HG02678 (cell line): Measurements from ENCODE around the gene SMURF2.
"Not testable (repeated sequence)": the region's sequence is repeated elsewhere in the genome, so short reads cannot be mapped to it uniquely, and the experiment has no call there.

Source experiments
- ATAC-seq: cut with Tn5 transposase; IDR thresholded peaks from one replicate; pipeline ENCODE4 v1.9.1; 2021; ENCODE audit warnings: mild to moderate bottlenecking, moderate library complexity; ENCODE audit not compliant: unreplicated experiment

Gene SMURF2

DNA sequence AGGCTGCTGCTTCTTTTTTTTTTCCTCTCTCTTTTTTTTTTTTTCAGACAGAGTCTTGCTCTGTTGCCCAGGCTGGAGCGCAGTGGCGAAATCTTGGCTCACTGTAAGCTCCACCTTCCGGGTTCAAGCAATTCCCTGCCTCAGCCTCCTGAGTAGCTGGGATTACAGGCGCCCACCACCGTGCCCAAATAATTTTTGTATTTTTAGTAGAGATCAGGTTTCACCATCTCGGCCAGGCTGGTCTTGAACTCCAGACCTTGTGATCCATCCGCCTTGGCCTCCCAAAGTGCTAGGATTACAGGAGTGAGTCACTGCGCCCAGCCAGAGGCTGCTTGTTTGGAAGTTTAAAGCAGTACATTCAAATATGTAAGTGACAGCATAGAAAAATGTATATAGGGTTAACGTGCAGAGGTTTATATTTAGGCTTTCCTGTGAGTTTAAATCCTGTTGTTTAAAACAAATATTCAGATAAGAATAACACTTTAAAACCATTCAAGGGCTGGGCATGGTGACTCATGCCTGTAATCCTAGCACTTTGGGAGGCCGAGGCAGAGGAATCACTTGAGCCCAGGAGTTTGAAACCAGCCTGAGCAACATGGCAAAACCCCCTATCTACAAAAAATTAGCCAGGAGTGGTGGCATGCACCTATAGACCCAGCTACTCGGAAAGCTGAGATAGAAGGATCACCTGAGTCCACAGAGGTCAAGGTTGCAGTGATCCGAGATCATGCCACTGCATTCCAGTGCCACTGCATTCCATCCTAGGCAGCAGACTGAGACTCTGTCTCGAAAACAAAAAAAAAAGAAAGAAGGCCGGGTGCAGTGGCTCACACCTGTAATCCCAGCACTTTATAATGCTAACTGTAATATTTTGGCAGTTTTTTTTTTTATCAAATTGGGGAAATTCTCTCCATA lies 6.0 kb upstream of the SMURF2 start:
- not testable (repeated sequence) for ATAC-seq

DNA sequence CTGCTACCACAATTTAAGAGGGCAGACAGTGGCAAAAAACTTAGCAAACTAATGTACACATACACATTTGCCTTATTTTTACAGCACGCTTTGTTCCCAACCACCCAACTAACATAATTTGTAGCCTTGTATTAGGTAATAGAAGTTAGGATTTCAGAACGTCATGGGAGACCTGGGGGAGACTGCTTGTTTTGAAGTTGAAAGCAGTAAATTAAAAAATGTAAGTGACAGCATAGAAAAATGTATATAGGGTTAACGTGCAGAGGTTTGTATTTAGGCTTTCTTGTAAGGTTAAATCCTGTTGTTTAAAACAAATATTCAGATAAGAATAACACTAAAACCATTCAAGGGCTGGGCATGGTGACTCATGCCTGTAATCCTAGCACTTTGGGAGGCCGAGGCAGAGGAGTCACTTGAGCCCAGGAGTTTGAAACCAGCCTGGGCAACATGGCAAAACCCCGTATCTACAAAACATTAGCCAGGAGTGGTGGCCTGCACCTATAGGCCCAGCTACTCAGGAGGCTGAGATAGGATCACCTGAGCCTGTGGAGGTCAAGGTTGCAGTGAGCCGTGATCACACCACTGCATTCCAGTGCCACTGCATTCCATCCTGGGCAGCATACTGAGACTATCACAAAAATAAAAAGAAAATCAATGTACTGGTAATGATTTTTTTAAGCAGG lies 2.3 kb upstream of the SMURF2 start:
- not testable (repeated sequence) for ATAC-seq

- ATAC-seq, result not testable (repeated sequence)
Observed at GRCh38 chr17:64663836-64664235, 1.7 kb upstream of the SMURF2 start.

- no peak for ATAC-seq
Observed at GRCh38 chr17:64662774-64663367, 764 bp upstream of the SMURF2 start.

- ATAC-seq, result peak; percentile 38
Observed at GRCh38 chr17:64661726-64661975, 456 bp downstream of the SMURF2 start.

GRCh38 chr17:64660978-64661725 lies 955 bp downstream of the SMURF2 start:
- ATAC-seq, result not testable (repeated sequence)

- ATAC-seq, result not testable (repeated sequence)
Observed at GRCh38 chr17:64660195-64660977, 1.7 kb downstream of the SMURF2 start.

DNA sequence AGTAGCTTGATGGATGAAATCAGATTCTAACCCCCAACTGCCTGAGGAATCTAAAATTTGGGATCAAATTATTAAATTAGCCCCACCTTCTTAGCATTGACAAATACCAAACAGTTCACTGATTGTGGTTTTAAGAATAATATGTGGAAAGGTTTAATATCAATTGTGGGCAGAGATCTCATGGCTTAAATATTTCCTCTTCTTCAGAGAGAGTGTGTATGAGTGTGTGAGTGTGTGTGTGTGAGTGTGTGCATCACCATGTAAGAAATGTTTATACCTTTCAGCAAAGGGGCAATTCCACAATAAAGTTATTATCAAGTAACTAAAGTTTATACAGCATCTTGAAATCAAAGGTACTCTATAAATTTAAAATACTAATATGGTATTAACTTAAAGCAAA lies 3.2 kb downstream of the SMURF2 start:
- ATAC-seq, result no peak

DNA sequence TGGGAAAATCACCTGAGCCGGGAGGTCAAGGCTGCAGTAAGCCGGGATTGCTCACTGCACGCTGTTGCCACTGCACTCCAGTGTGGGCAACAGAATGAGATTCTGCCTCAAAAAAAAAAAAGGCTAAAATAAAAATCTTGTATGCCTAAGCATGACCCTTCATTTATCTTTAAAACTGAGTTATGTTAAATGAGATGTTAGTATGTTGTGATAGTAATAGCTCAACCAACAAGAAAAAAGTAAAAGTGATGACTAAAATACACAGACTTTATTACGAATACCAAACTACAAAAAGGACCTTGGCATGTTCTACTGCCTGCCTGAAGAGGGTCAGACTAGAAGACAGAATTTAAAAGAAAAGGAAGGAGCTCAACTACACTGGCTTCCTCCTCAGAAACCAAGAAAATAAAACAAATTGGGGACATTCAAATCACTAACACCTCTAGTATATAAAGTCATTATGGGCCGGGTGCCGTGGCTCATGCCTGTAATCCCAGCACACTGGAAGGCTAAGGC lies 4.4 kb downstream of the SMURF2 start:
- no peak for ATAC-seq

DNA sequence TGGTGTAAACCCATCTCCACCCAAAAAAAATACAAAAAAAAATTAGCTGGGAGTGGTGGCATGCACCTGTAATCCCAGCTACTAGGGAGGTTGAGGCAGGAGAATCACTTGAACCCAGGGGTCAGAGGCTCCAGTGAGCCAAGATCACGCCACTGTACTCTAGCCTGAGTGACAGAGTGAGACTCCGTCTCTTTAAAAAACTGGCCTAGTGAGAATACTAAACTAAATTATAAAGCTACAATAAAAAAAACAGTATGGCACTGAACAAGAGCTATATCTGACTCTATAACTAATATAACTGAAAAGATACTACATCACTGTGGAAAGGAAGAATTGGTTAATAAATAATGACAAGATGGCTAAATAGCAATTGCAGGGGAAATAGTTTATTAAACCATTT lies 6.4 kb downstream of the SMURF2 start:
- no peak for ATAC-seq

DNA sequence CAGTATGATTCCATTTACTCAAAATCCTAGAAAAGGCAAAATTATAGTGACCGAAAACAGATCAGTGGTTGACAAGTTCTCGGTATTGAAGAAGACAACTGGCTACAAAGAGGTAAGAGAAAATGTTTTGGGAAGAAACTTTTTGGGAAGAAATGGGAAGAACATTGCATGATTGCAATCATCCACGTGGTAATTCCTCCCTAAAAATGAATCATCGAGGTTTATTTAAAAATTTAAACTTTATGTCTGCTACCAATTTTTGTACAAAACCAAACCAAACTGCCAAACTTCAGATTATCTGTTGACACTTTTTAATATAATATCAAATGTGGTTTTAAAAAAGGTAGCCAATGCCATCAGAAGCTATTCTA lies 8.1 kb downstream of the SMURF2 start:
- ATAC-seq, result no peak

DNA sequence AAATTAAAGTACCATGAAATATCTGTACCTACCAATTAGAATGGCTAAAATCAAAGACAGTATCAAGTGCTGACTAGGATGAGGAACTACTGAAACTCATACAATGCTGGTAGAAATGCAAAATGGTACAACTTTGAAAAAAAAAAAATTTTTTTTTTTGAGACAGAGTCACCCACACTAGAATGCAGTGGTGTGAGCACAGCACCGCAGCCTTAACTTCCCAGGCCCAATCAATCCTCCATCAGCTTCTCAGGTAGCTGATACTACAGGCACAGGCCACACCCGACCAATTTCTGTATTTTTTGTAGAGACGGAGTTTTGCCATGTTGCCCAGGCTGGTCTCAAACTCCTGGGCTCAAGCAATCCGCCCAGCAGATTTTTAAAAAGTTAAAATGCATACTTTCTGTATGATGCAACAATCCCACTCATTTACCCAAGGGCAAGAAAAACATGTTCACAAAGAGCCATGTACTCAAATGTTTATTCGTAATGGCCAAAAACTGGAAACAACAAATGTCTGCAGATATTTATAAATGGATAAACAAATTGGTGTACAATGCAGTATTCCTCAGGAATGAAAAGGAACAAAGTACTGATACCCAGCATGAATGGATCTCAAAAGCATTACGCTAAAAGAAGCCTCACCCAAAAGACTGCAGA lies 8.7 kb downstream of the SMURF2 start:
- ATAC-seq, result no peak

DNA sequence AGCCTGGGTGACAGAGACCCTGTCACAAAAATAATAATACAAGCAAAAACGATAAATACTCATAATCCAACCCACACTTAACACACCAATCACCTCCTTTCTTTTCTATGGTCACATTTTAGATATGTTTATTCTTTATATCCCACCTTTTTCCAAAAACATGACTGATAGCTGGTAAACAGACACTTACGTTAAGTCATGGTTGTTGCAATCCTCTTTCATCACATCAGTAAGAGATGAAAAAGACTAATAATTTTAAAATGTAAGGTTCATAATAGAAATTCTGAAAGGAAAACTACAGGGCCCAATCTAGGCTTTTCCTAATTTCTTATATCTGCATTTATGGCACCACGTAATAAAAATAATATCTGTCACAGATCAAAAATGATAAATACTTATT lies 10.2 kb downstream of the SMURF2 start:
- no peak for ATAC-seq

DNA sequence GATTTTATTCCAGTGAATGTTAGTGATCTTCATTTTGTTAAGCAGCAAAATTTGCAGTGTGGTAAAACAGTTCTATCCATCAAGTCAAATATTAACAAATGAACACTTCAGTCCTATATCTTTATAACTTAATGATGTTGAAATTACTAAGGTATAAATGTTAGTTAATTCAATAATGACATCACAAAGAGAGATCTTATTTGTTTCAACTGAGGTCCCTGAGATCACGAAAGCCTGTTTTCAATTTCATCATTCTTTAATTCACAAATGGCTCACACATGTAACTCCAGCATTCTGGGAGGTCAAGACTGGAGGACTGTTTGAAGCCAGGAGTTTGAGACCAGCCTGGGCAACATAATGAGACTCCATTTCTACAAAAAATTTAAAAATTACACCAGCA lies 13.9 kb downstream of the SMURF2 start:
- ATAC-seq, result no peak

DNA sequence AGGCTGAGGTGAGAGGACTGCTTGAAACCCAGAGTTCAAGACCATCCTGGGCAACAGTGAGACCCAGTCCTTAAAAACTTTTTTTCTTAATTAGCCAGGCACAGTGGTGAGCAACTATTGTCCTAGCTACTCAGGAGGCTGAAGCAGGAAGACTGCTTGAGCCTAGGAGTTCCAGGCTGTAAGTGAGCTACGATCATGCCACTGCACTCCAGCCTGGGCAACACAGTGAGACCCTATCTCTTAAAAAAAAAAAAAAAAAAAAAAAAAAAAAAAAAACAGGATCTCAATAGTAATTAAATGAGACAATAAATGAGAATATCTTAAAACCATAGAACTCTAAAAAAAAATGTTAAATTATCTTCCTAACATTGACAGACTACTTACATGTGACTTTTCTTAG lies 14.3 kb downstream of the SMURF2 start:
- ATAC-seq, result no peak

GRCh38 chr17:64639516-64639915 lies 22.6 kb downstream of the SMURF2 start:
- ATAC-seq, result no peak

- ATAC-seq, result no peak
Observed at GRCh38 chr17:64638552-64639203, 23.4 kb downstream of the SMURF2 start.

DNA sequence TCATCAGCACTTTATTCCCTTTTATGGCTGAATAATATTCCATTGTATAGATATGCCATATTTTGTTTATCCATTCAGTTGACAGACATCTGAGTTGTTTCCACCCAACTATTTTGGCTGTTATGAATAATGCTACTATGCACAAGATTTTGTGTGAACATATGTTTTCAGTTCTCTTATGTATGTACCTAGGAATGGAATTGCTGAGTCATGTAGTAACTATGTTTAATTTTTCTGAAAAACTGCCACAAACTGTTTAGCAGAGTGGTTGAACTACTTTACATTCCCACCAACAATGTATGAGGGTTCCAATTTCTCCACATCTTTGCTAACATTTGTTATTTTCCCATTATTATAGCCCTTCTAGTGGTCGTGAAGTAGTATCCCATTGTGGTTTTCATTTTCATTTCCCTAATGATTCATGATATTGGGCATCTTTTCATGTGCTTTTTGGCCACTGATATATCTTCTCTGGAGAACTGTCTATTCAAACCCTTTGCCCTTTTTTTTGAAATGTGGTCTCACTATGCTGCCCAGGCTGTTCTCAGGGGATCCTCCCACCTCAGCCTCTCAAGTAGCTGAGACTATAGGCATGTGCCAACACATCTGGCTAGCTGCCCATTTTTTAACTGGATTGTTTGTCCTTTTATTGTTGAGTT lies 26.3 kb downstream of the SMURF2 start:
- peak; percentile 64 for ATAC-seq

DNA sequence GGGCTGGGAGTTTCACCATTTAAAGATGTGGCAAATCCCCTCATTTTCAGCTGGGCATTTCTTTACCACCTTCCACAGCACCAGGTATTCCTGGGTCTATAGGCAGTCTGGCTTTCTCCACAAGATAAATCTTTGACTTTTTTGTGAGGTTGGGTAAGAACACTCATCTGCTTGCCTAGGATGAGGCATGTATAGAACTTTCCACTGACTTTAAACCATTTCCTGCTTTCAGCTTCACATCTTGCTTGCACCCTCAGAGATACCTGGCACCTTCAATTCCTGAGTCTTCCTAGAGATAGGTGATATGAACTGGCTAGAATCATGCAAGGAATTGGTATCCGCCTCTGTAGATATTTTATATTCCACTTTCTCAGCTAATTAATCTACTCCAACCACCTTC lies 27.9 kb downstream of the SMURF2 start:
- ATAC-seq, result no peak
